Stomach (tissue), 4 donors: ENCODE results near the gene AFF4.

ENCODE experiments used
- CTCF ChIP-seq, 7 experiments: fragments of 450-650 bp in 4 of 7; fragments of 200-600 bp in 3 of 7; sonication (generic) in 3 of 7; IDR thresholded peaks; one replicate each; pipeline ENCODE4 v1.5.1; 2016 to 2019; ENCODE audit warnings: antibody characterized with exemption in 7 of 7, control low read depth in 2 of 7, mild to moderate bottlenecking in 1 of 7
- EP300 ChIP-seq: sonication (generic); formaldehyde crosslinking; IDR thresholded peaks from one replicate; pipeline ENCODE4 v1.6.1; 2017; ENCODE audit warnings: antibody characterized with exemption
- POLR2A ChIP-seq, 4 donors: fragments of 450-650 bp; IDR thresholded peaks; one replicate each; pipeline ENCODE4 v1.6.1; 2016; ENCODE audit warnings: antibody characterized with exemption in 4 of 4, control low read depth in 2 of 4, mild to moderate bottlenecking in 1 of 4, moderate library complexity in 1 of 4
- POLR2AphosphoS5 ChIP-seq, 3 donors: sonication (generic); formaldehyde crosslinking; IDR thresholded peaks; one replicate each; pipeline ENCODE4 v1.6.1; 2016; ENCODE audit warnings: antibody characterized with exemption in 3 of 3

- TF ChIP-seq POLR2A (IDR thresholded peaks at IDR 0.05), result no peak
- no peak for TF ChIP-seq CTCF (IDR thresholded peaks at IDR 0.05)
- no peak for TF ChIP-seq POLR2AphosphoS5 (IDR thresholded peaks at IDR 0.05)
- TF ChIP-seq EP300, result no peak
Observed at GRCh38 chr5:132952829-132953228, 10.6 kb downstream of the AFF4 start.
